Osteocyte (in vitro differentiated cells): ENCODE measurements around the gene ZNF678. TPM values are rescaled to one million over a fixed set of nuclear protein-coding genes. Genes with fewer than 3 reads are reported as not detected.

Experiments
- DNase-seq: peaks from one replicate; pipeline ENCODE4 v3.0.0; 2021; ENCODE audit warnings: mixed read lengths; ENCODE audit not compliant: unreplicated experiment; ENCODE audit errors: extremely low spot score
- H3K27ac Mint-ChIP-seq: one replicate; pipeline ENCODE4 v1.8.0; 2021; ENCODE audit warnings: mild to moderate bottlenecking, mixed read lengths; ENCODE audit not compliant: unreplicated experiment
- H3K27me3 Mint-ChIP-seq: one replicate; pipeline ENCODE4 v1.8.0; 2021; ENCODE audit warnings: mixed read lengths; ENCODE audit not compliant: unreplicated experiment
- H3K36me3 Mint-ChIP-seq: one replicate; pipeline ENCODE4 v1.8.0; 2021; ENCODE audit warnings: mixed read lengths; ENCODE audit not compliant: unreplicated experiment
- H3K4me1 Mint-ChIP-seq: one replicate; pipeline ENCODE4 v1.8.0; 2021; ENCODE audit warnings: mixed read lengths; ENCODE audit not compliant: unreplicated experiment
- H3K4me3 Mint-ChIP-seq: one replicate; pipeline ENCODE4 v1.8.0; 2021; ENCODE audit warnings: mild to moderate bottlenecking, moderate library complexity, mixed read lengths; ENCODE audit not compliant: unreplicated experiment
- H3K9me3 Mint-ChIP-seq: one replicate; pipeline ENCODE4 v1.8.0; 2021; ENCODE audit warnings: mixed read lengths; ENCODE audit not compliant: unreplicated experiment
- total RNA-seq: library from RNA; stranded (reverse); gene quantifications from 2 replicates; pipeline ENCODE4 v1.2.1, GENCODE V29; 2021
- TF ChIP-seq, protein P1 (sequence below): fragments of 200-600 bp; sonication (generic); IDR thresholded peaks from 2 replicates; pipeline ENCODE4 v1.5.0; 2021; ENCODE audit warnings: antibody characterized with exemption, mild to moderate bottlenecking, moderate library complexity

ZNF678 gene
- total RNA-seq, 1 donor from 2014 or later: 6.9 TPM

GRCh38 chr1:227661495-227661894 lies 98.1 kb downstream of the ZNF678 start:
- TF ChIP-seq, protein P1, sequence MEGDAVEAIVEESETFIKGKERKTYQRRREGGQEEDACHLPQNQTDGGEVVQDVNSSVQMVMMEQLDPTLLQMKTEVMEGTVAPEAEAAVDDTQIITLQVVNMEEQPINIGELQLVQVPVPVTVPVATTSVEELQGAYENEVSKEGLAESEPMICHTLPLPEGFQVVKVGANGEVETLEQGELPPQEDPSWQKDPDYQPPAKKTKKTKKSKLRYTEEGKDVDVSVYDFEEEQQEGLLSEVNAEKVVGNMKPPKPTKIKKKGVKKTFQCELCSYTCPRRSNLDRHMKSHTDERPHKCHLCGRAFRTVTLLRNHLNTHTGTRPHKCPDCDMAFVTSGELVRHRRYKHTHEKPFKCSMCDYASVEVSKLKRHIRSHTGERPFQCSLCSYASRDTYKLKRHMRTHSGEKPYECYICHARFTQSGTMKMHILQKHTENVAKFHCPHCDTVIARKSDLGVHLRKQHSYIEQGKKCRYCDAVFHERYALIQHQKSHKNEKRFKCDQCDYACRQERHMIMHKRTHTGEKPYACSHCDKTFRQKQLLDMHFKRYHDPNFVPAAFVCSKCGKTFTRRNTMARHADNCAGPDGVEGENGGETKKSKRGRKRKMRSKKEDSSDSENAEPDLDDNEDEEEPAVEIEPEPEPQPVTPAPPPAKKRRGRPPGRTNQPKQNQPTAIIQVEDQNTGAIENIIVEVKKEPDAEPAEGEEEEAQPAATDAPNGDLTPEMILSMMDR: no peak
- peaks cover 50% of the 10 kb centered on the region for H3K36me3 Mint-ChIP-seq
- no peak for DNase-seq
- no peaks in the 10 kb centered on the region for H3K27me3 Mint-ChIP-seq
- no peak overlapping the region for H3K4me3 Mint-ChIP-seq
- H3K9me3 Mint-ChIP-seq: peaks cover 46% of the 10 kb centered on the region
- no peak overlapping the region for H3K27ac Mint-ChIP-seq
- H3K4me1 Mint-ChIP-seq: no peaks in the 10 kb centered on the region

DNA sequence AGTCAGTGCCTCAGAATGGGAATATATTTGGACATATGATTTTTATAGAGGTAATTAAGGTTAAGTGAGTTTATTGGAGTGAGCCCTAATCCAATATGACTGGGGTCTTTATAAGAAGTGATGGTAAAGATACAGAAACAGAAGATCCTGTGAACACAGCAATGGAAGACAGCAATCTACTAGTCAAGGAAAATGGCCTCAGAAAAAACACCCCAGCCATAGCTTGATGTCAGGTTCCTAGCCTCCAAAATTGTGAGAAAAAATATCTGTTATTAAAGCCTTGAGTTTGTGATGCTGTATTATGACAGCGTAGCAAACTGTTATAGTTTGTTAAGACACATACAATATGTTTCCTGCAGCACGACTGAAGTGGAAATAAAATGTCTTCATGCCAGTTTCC lies 99.6 kb downstream of the ZNF678 start:
- Mint-ChIP-seq H3K36me3 (peaks cover 41% of the 10 kb centered on the region), H3K9me3 (peaks cover 55% of the 10 kb centered on the region), H3K4me1 (no peaks in the 10 kb centered on the region), H3K27ac (no peak overlapping the region), H3K27me3 (no peaks in the 10 kb centered on the region), H3K4me3 (no peak overlapping the region)
- no peak for DNase-seq
- TF ChIP-seq, protein P1: no peak

GRCh38 chr1:227666286-227666685 lies 102.9 kb downstream of the ZNF678 start:
- Mint-ChIP-seq H3K27me3 (no peaks in the 10 kb centered on the region), H3K4me1 (no peaks in the 10 kb centered on the region), H3K27ac (no peak overlapping the region), H3K4me3 (no peak overlapping the region), H3K9me3 (peaks cover 49% of the 10 kb centered on the region), H3K36me3 (peaks cover 24% of the 10 kb centered on the region)
- no peak for DNase-seq
- TF ChIP-seq, protein P1: no peak

- TF ChIP-seq, protein P1: no peak
- Mint-ChIP-seq H3K27me3 (no peaks in the 10 kb centered on the region), H3K4me3 (no peak overlapping the region), H3K27ac (no peak overlapping the region), H3K4me1 (no peaks in the 10 kb centered on the region), H3K36me3 (peaks cover 4% of the 10 kb centered on the region), H3K9me3 (peaks cover 53% of the 10 kb centered on the region)
- no peak for DNase-seq
These were observed 110.1 kb downstream of the ZNF678 start for GRCh38 chr1:227673441-227673840.

DNA sequence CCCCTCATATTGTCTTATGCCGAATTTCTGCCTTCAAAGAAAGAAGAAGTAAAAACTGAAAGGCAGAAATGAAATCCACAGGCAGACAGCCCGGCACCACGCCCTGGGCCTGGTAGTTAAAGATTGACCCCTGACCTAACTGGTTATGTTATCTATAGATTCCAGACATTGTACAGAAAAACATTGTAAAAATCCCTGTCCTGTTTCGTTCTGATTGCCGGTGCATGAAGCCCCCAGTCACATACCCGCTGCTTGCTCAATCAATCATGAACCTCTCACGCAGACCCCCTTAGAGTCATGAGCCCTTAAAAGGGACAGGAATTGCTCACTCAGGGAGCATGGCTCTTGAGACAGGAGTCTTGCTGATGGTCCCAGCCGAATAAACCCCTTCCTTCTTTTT lies 122.5 kb downstream of the ZNF678 start:
- Mint-ChIP-seq H3K27me3 (no peaks in the 10 kb centered on the region), H3K4me3 (no peak overlapping the region), H3K4me1 (no peaks in the 10 kb centered on the region), H3K27ac (no peak overlapping the region), H3K36me3 (peaks cover 2% of the 10 kb centered on the region), H3K9me3 (peaks cover 46% of the 10 kb centered on the region)
- TF ChIP-seq, protein P1: no peak
- no peak for DNase-seq
